GM10266 (cell line): ENCODE data around the gene ALKBH8.

Experiments
- DNase-seq: peaks from one replicate; pipeline ENCODE4 v3.0.0; 2012; ENCODE audit errors: extremely low spot score
- CTCF ChIP-seq: IDR thresholded peaks from 2 replicates; pipeline ENCODE4 v1.5.1; 2012; ENCODE audit warnings: mild to moderate bottlenecking, low read depth; ENCODE audit not compliant: control insufficient read depth, insufficient read depth; ENCODE audit errors: missing control alignments

Gene ALKBH8

GRCh38 chr11:107457558-107458271 lies 107.8 kb downstream of the ALKBH8 start, which contains the start of gene CWF19L2:
Gene CWF19L2 (minus strand): TSS chr11:107457825. CDS start chr11:107457816, 9 bp downstream.
- DNase-seq = peak; percentile 86
- TF ChIP-seq CTCF = no peak

GRCh38 chr11:107457205-107457557 lies 108.4 kb downstream of the ALKBH8 start:
- TF ChIP-seq CTCF = no peak
- no peak for DNase-seq

- TF ChIP-seq CTCF = no peak
- DNase-seq = no peak
Measured at GRCh38 chr11:107453594-107454286, 111.8 kb downstream of the ALKBH8 start.
